ENCODE measurements around the gene EMX1. TPM values are rescaled to one million over a fixed set of nuclear protein-coding genes. Genes with fewer than 3 reads are reported as not detected.

Gene EMX1
- total RNA-seq, 2 experiments from 2014 or later, result not detected

- POLR2A ChIA-PET, result no interaction called here
- CTCF ChIA-PET (ENCODE audit: unreplicated experiment), result no interaction called here
- Histone ChIP-seq H3K4me3 (ENCODE audit: low read depth, low read length, poor library complexity, severe bottlenecking) (no peak overlapping the region), H3K4me1 (ENCODE audit: insufficient read depth, low read length, poor library complexity, severe bottlenecking) (no peaks in the 10 kb centered on the region), H3K27ac (ENCODE audit: low read depth, low read length, poor library complexity, severe bottlenecking) (no peak overlapping the region), H3K9me3 (ENCODE audit: low read length) (no peaks in the 10 kb centered on the region), H3K36me3 (ENCODE audit: insufficient read depth, low read length) (no peaks in the 10 kb centered on the region), H3K79me2 (ENCODE audit: insufficient read depth, low read depth, low read length) (no peaks in the 10 kb centered on the region), H2AFZ (ENCODE audit: low read length) (no peak overlapping the region), H3K9me2 (ENCODE audit: insufficient read depth, low read length) (no peaks in the 10 kb centered on the region), H3K4me2 (ENCODE audit: low read length) (no peak overlapping the region), H4K20me1 (ENCODE audit: insufficient read depth, low read length) (no peaks in the 10 kb centered on the region)
- DNase-seq (ENCODE audit: low spot score), result no peak
- BruUV-seq (replicated peaks), result no TSS peak
- TF ChIP-seq EZH2phosphoT487 (IDR thresholded peaks at IDR 0.05; ENCODE audit: borderline replicate concordance, low read depth, low read length) (no peak), CTCF (conservative IDR thresholded peaks at IDR 0.05; ENCODE audit: low read length) (no peak)
- intact Hi-C loops (cut with micrococcal nuclease; ENCODE audit: unreplicated experiment), result no loop called here
These were observed 44.6 kb downstream of the EMX1 start for GRCh38 chr2:72961853-72962468.

- Histone ChIP-seq H3K36me3 (ENCODE audit: insufficient read depth, low read length) (no peaks in the 10 kb centered on the region), H4K20me1 (ENCODE audit: insufficient read depth, low read length) (no peaks in the 10 kb centered on the region), H2AFZ (ENCODE audit: low read length) (no peak overlapping the region), H3K4me1 (ENCODE audit: insufficient read depth, low read length, poor library complexity, severe bottlenecking) (no peaks in the 10 kb centered on the region), H3K4me2 (ENCODE audit: low read length) (no peak overlapping the region), H3K9me2 (ENCODE audit: insufficient read depth, low read length) (no peaks in the 10 kb centered on the region), H3K4me3 (ENCODE audit: low read depth, low read length, poor library complexity, severe bottlenecking) (no peak overlapping the region), H3K9me3 (ENCODE audit: low read length) (no peaks in the 10 kb centered on the region), H3K79me2 (ENCODE audit: insufficient read depth, low read depth, low read length) (no peaks in the 10 kb centered on the region), H3K27ac (ENCODE audit: low read depth, low read length, poor library complexity, severe bottlenecking) (no peak overlapping the region)
- DNase-seq (ENCODE audit: low spot score), result no peak
- intact Hi-C loops (cut with micrococcal nuclease; ENCODE audit: unreplicated experiment), result no loop called here
- TF ChIP-seq EZH2phosphoT487 (IDR thresholded peaks at IDR 0.05; ENCODE audit: borderline replicate concordance, low read depth, low read length) (no peak), CTCF (conservative IDR thresholded peaks at IDR 0.05; ENCODE audit: low read length) (no peak)
- POLR2A ChIA-PET, result interaction anchor here (0.6 kb wide), 1 partner anchor 55 kb away, joined by 3 read pairs; no protein-coding TSS in a partner anchor
- CTCF ChIA-PET (ENCODE audit: unreplicated experiment), result no interaction called here
- no TSS peak for BruUV-seq (replicated peaks)
These were observed 45.6 kb downstream of the EMX1 start for GRCh38 chr2:72962911-72963310.

GRCh38 chr2:72963423-72964145, 46.3 kb downstream of the EMX1 start:
- no peak overlapping the region for H3K4me3 ChIP-seq (ENCODE audit: low read depth, low read length, poor library complexity, severe bottlenecking)
- no peaks in the 10 kb centered on the region for H3K9me3 ChIP-seq (ENCODE audit: low read length)
- BruUV-seq (replicated peaks), result no TSS peak
- H3K36me3 ChIP-seq (ENCODE audit: insufficient read depth, low read length), result no peaks in the 10 kb centered on the region
- POLR2A ChIA-PET, result no interaction called here
- DNase-seq (ENCODE audit: low spot score), result no peak
- no peaks in the 10 kb centered on the region for H3K79me2 ChIP-seq (ENCODE audit: insufficient read depth, low read depth, low read length)
- TF ChIP-seq CTCF (conservative IDR thresholded peaks at IDR 0.05; ENCODE audit: low read length) (no peak), EZH2phosphoT487 (IDR thresholded peaks at IDR 0.05; ENCODE audit: borderline replicate concordance, low read depth, low read length) (no peak)
- no peak overlapping the region for H3K4me2 ChIP-seq (ENCODE audit: low read length)
- H3K4me1 ChIP-seq (ENCODE audit: insufficient read depth, low read length, poor library complexity, severe bottlenecking), result no peaks in the 10 kb centered on the region
- no peak overlapping the region for H3K27ac ChIP-seq (ENCODE audit: low read depth, low read length, poor library complexity, severe bottlenecking)
- H3K9me2 ChIP-seq (ENCODE audit: insufficient read depth, low read length), result no peaks in the 10 kb centered on the region
- H4K20me1 ChIP-seq (ENCODE audit: insufficient read depth, low read length), result no peaks in the 10 kb centered on the region
- no peak overlapping the region for H2AFZ ChIP-seq (ENCODE audit: low read length)
- intact Hi-C loops (cut with micrococcal nuclease; ENCODE audit: unreplicated experiment), result no loop called here
- CTCF ChIA-PET (ENCODE audit: unreplicated experiment), result no interaction called here
